ACC112 (cell line): Measurements from ENCODE around the gene IMMP2L.

Experiments used
- H2AFZ ChIP-seq: fragments of 200-600 bp; sonication (generic); one replicate; pipeline ENCODE4 v1.6.0; 2017; ENCODE audit warnings: antibody characterized with exemption, low read length; ENCODE audit not compliant: unreplicated experiment
- H3K27ac ChIP-seq: fragments of 200-600 bp; sonication (generic); 2 replicates; pipeline ENCODE4 v1.5.1; 2014; ENCODE audit warnings: low read depth, mild to moderate bottlenecking, antibody characterized with exemption, low read length, moderate library complexity
- H3K27me3 ChIP-seq: fragments of 200-600 bp; sonication (generic); 2 replicates; pipeline ENCODE4 v1.6.1; 2014; ENCODE audit warnings: mild to moderate bottlenecking, antibody characterized with exemption, low read length, moderate library complexity, mixed read lengths; ENCODE audit not compliant: insufficient read depth
- H3K36me3 ChIP-seq: fragments of 200-600 bp; sonication (generic); 2 replicates; pipeline ENCODE4 v1.6.1; 2016; ENCODE audit warnings: mild to moderate bottlenecking, antibody characterized with exemption, low read length, moderate library complexity, mixed read lengths; ENCODE audit not compliant: insufficient read depth
- H3K4me1 ChIP-seq: fragments of 200-600 bp; sonication (generic); one replicate; pipeline ENCODE4 v1.6.1; 2016; ENCODE audit warnings: low read length, mixed read lengths; ENCODE audit not compliant: insufficient read depth, unreplicated experiment, control insufficient read depth
- H3K4me3 ChIP-seq: fragments of 200-600 bp; sonication (generic); 2 replicates; pipeline ENCODE4 v1.5.1; 2014; ENCODE audit warnings: mild to moderate bottlenecking, low read depth, low read length
- H3K79me2 ChIP-seq: fragments of 200-600 bp; sonication (generic); one replicate; pipeline ENCODE4 v1.6.0; 2016; ENCODE audit warnings: low read length; ENCODE audit not compliant: control insufficient read depth, unreplicated experiment, insufficient read depth

Gene IMMP2L

DNA sequence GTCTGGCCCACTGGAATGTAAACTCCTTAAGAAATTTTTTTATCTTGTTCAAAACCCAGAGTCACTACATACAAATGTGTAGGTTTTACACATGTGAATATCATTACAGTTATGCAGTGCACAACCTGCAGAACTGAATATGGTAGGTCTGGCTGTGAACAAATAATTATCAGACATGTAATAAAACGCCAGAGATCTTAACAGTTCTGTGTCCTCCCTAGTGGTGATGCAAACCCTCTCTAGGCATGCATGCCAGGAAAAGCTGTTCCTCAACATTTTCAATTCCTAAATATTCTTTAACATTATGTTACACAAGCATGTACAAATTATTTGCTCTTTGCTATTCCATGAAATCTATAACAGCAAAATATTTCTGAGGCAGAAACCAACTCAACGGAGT lies 124.6 kb downstream of the IMMP2L start:
- no peak overlapping the region for H3K4me3 ChIP-seq
- no peak overlapping the region; the same call in 1 of the 2 replicates for H3K27ac ChIP-seq
- H3K79me2 ChIP-seq, result no peaks in the 10 kb centered on the region
- no peak overlapping the region for H2AFZ ChIP-seq
- H3K4me1 ChIP-seq, result peaks cover 12% of the 10 kb centered on the region
- H3K27me3 ChIP-seq, result no peaks in the 10 kb centered on the region
- H3K36me3 ChIP-seq, result no peaks in the 10 kb centered on the region

- Histone ChIP-seq H3K27me3 (no peaks in the 10 kb centered on the region), H3K79me2 (no peaks in the 10 kb centered on the region), H3K4me1 (peaks cover 12% of the 10 kb centered on the region), H3K36me3 (no peaks in the 10 kb centered on the region), H3K4me3 (no peak overlapping the region), H2AFZ (no peak overlapping the region), H3K27ac (no peak overlapping the region)
Measured at GRCh38 chr7:111436608-111437007, 125.7 kb downstream of the IMMP2L start.

DNA sequence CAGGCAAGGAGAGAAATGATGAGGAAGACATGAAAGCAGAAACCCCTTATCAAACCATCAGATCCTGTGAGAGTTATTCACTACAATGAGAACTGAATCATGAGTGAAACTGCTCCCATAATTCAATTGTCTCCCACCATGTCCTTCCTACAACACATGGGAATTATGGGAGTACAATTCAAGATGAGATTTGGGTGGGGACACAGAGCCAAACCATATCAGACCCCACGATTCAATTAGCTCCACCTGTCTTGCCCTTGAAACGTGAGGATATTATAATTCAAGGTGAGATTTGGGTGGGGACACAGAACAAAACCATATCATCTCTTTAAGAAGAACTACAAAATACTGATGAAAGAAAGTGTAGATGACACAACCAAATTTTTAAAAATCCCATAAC lies 128.9 kb downstream of the IMMP2L start:
- Histone ChIP-seq H3K4me1 (peaks cover 9% of the 10 kb centered on the region), H3K27ac (no peak overlapping the region), H3K79me2 (no peaks in the 10 kb centered on the region), H3K36me3 (no peaks in the 10 kb centered on the region), H2AFZ (no peak overlapping the region), H3K4me3 (no peak overlapping the region), H3K27me3 (no peaks in the 10 kb centered on the region)

DNA sequence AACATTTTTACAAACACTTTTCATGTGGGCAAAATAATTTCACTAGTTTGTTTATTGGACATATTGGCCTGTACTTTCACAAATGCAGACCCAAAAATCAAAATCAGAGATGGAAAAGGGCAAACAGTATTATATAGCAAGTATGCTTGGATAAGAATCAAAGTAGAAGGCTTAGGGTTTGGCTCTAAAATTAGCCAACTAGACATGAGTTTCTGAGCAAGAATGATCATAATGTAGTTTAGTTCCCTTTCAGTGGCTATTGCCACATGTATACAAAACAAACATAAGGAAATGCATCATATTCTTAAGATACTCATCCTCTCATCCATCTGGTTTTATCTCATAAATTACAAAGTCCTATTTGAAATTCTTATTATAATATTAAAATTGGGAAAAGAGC lies 132.5 kb downstream of the IMMP2L start:
- Histone ChIP-seq H3K27me3 (no peaks in the 10 kb centered on the region), H3K27ac (no peak overlapping the region), H3K4me3 (no peak overlapping the region), H2AFZ (no peak overlapping the region), H3K79me2 (no peaks in the 10 kb centered on the region), H3K36me3 (no peaks in the 10 kb centered on the region), H3K4me1 (peaks cover 7% of the 10 kb centered on the region)

DNA sequence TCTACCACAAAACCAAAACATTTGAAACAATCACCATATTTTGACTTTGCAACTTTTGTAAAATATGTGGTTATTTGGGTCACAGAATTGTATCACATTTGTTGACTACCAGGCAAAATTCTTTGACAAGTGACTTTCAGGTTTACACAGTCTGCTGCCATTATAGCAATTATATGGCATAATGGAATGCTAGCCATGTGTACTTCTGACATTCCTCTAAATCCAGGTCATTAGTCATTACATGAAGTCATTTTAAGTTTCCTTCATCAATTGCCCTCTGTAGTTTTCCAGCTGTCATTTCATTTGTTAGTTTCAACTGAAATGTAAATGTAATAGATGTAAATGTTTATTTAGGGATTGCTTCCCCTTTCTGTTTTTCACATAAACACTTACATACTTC lies 137.5 kb downstream of the IMMP2L start:
- no peak overlapping the region for H2AFZ ChIP-seq
- no peaks in the 10 kb centered on the region for H3K27me3 ChIP-seq
- no peak overlapping the region for H3K27ac ChIP-seq
- peaks cover 6% of the 10 kb centered on the region for H3K4me1 ChIP-seq
- H3K4me3 ChIP-seq, result no peak overlapping the region
- no peaks in the 10 kb centered on the region for H3K36me3 ChIP-seq
- no peaks in the 10 kb centered on the region for H3K79me2 ChIP-seq

- Histone ChIP-seq H2AFZ (no peak overlapping the region), H3K4me1 (no peaks in the 10 kb centered on the region), H3K79me2 (no peaks in the 10 kb centered on the region), H3K4me3 (no peak overlapping the region), H3K27ac (no peak overlapping the region), H3K36me3 (no peaks in the 10 kb centered on the region), H3K27me3 (no peaks in the 10 kb centered on the region)
Measured at GRCh38 chr7:111414374-111414773, 147.9 kb downstream of the IMMP2L start.

- Histone ChIP-seq H3K4me1 (no peaks in the 10 kb centered on the region), H3K4me3 (no peak overlapping the region), H2AFZ (no peak overlapping the region), H3K79me2 (no peaks in the 10 kb centered on the region), H3K36me3 (no peaks in the 10 kb centered on the region), H3K27me3 (no peaks in the 10 kb centered on the region), H3K27ac (no peak overlapping the region)
Measured at GRCh38 chr7:111413739-111414138, 148.6 kb downstream of the IMMP2L start.

DNA sequence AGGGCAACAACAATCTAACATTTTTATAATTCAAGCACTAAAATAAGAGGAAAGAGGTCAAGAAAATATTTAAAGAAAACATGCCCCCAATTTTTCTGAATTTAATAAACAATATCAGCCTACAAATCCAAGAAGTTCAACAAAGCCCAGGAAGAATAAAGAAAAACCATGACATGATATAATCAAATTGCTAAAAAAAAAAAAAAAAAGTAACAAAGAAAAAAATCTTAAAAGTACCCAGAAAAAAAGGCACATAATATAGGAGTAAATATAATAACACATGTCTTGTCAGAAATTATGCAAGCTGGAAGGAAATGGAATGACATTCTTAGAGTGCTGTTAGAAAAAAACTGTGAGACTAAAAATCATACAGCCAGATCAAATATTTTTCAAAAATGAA lies 151.4 kb downstream of the IMMP2L start:
- Histone ChIP-seq H3K27ac (no peak overlapping the region), H3K27me3 (no peaks in the 10 kb centered on the region), H3K36me3 (no peaks in the 10 kb centered on the region), H3K4me1 (no peaks in the 10 kb centered on the region), H2AFZ (no peak overlapping the region), H3K4me3 (no peak overlapping the region), H3K79me2 (no peaks in the 10 kb centered on the region)

- H3K36me3 ChIP-seq, result no peaks in the 10 kb centered on the region
- H3K4me1 ChIP-seq, result no peaks in the 10 kb centered on the region
- no peak overlapping the region for H3K4me3 ChIP-seq
- no peaks in the 10 kb centered on the region for H3K27me3 ChIP-seq
- H2AFZ ChIP-seq, result no peak overlapping the region
- H3K27ac ChIP-seq, result no peak overlapping the region
- H3K79me2 ChIP-seq, result no peaks in the 10 kb centered on the region
Measured at GRCh38 chr7:111409714-111410422, 152.4 kb downstream of the IMMP2L start.

DNA sequence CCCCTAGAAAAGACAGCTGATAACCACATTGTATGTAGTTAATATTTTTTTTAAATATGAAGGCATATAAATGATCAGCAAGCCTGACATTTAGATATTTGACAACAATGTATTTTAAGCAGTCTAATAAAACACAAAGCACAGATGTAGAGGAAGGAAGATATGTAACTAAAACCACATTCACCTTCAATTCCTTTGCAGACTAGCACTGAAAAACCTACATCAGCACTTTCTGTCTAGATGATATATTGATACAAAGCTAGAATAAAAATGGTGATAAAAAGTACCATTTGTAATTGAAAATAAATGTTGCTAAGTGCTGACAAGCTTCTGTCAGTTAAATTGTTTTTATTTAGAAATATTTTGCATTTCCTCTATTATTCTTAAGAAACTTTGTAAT lies 153.6 kb downstream of the IMMP2L start:
- H3K27me3 ChIP-seq, result no peaks in the 10 kb centered on the region
- H3K79me2 ChIP-seq, result no peaks in the 10 kb centered on the region
- H2AFZ ChIP-seq, result no peak overlapping the region
- no peak overlapping the region for H3K4me3 ChIP-seq
- no peak overlapping the region for H3K27ac ChIP-seq
- H3K4me1 ChIP-seq, result no peaks in the 10 kb centered on the region
- no peaks in the 10 kb centered on the region for H3K36me3 ChIP-seq

DNA sequence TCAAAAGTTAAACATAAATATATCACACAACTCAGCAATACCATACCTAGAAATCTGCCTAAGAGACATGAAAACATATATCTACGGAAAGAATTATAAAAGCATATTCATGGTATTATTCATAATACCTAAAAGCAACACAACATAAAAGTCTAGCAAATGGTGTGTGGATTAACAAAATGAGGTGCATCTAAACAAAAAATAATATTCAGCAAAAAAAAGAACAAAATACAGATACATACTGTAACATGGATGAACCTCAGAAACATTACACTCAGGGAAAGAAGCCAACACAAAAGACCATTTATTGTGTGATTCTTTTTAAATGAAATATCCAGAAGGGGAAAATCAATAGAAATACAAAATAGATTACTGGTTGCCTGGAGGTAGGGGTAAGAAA lies 155.0 kb downstream of the IMMP2L start:
- Histone ChIP-seq H2AFZ (no peak overlapping the region), H3K27ac (no peak overlapping the region)

More for the DNA sequence above, 155.0 kb downstream of the IMMP2L start:
- H3K4me3 ChIP-seq, result no peak overlapping the region
- H3K4me1 ChIP-seq, result no peaks in the 10 kb centered on the region
- no peaks in the 10 kb centered on the region for H3K27me3 ChIP-seq
- no peaks in the 10 kb centered on the region for H3K36me3 ChIP-seq
- H3K79me2 ChIP-seq, result no peaks in the 10 kb centered on the region
